G401.6 (cell line): Measurements from ENCODE around the gene EFNB3.

Experiments
- FAIRE-seq: peaks from 2 replicates; lab custom pipeline; 2012; peaks lifted over from hg19 to GRCh38; lab: Jason Lieb, UNC

Gene EFNB3

GRCh38 chr17:7717756-7718350 lies 12.9 kb downstream of the EFNB3 start:
- FAIRE-seq: no peak

GRCh38 chr17:7719661-7720060 lies 14.7 kb downstream of the EFNB3 start:
- no peak for FAIRE-seq

GRCh38 chr17:7720125-7720524 lies 15.1 kb downstream of the EFNB3 start:
- no peak for FAIRE-seq

- no peak for FAIRE-seq
Measured at GRCh38 chr17:7721612-7722011, 16.6 kb downstream of the EFNB3 start.

- no peak for FAIRE-seq
Measured at GRCh38 chr17:7727886-7728285, 22.9 kb downstream of the EFNB3 start.

GRCh38 chr17:7729816-7730215 lies 24.8 kb downstream of the EFNB3 start:
- no peak for FAIRE-seq

GRCh38 chr17:7732981-7733539 lies 28.1 kb downstream of the EFNB3 start:
- FAIRE-seq: no peak

GRCh38 chr17:7737601-7738000 lies 32.6 kb downstream of the EFNB3 start:
- FAIRE-seq: no peak

- no peak for FAIRE-seq
Measured at GRCh38 chr17:7739746-7740145, 34.7 kb downstream of the EFNB3 start.

- no peak for FAIRE-seq
Measured at GRCh38 chr17:7740481-7741001, 35.5 kb downstream of the EFNB3 start.

GRCh38 chr17:7742729-7743128 lies 37.7 kb downstream of the EFNB3 start:
- no peak for FAIRE-seq

GRCh38 chr17:7744416-7744815 lies 39.4 kb downstream of the EFNB3 start:
- FAIRE-seq: no peak

- no peak for FAIRE-seq
Measured at GRCh38 chr17:7745748-7746470, 40.9 kb downstream of the EFNB3 start.

GRCh38 chr17:7747635-7748071 lies 42.7 kb downstream of the EFNB3 start:
- FAIRE-seq: no peak

GRCh38 chr17:7748076-7748775 lies 43.2 kb downstream of the EFNB3 start:
- no peak for FAIRE-seq

- no peak for FAIRE-seq
Measured at GRCh38 chr17:7750321-7750821, 45.4 kb downstream of the EFNB3 start.

- no peak for FAIRE-seq
Measured at GRCh38 chr17:7754656-7755055, 49.7 kb downstream of the EFNB3 start.

- FAIRE-seq: no peak
Measured at GRCh38 chr17:7755095-7755890, 50.3 kb downstream of the EFNB3 start.

GRCh38 chr17:7756968-7757367 lies 52.0 kb downstream of the EFNB3 start:
- no peak for FAIRE-seq
